ENCODE measurements around the gene CEP112.

GRCh38 chr17:65677932-65678331, 514.0 kb downstream of the CEP112 start:
- TF ChIP-seq, protein P1, sequence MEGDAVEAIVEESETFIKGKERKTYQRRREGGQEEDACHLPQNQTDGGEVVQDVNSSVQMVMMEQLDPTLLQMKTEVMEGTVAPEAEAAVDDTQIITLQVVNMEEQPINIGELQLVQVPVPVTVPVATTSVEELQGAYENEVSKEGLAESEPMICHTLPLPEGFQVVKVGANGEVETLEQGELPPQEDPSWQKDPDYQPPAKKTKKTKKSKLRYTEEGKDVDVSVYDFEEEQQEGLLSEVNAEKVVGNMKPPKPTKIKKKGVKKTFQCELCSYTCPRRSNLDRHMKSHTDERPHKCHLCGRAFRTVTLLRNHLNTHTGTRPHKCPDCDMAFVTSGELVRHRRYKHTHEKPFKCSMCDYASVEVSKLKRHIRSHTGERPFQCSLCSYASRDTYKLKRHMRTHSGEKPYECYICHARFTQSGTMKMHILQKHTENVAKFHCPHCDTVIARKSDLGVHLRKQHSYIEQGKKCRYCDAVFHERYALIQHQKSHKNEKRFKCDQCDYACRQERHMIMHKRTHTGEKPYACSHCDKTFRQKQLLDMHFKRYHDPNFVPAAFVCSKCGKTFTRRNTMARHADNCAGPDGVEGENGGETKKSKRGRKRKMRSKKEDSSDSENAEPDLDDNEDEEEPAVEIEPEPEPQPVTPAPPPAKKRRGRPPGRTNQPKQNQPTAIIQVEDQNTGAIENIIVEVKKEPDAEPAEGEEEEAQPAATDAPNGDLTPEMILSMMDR (conservative IDR thresholded peaks at IDR 0.05 in 1 of 2, IDR thresholded peaks at IDR 0.05 in 1 of 2; ENCODE audit: low read depth in 1 of 2, low read length in 2 of 2): no peak
- TF ChIP-seq EZH2 (IDR thresholded peaks at IDR 0.05; ENCODE audit: low read length, missing control alignments): no peak

Data from fibroblast of lung (primary cell).